ENCODE data around the gene HOXD9.

DNA sequence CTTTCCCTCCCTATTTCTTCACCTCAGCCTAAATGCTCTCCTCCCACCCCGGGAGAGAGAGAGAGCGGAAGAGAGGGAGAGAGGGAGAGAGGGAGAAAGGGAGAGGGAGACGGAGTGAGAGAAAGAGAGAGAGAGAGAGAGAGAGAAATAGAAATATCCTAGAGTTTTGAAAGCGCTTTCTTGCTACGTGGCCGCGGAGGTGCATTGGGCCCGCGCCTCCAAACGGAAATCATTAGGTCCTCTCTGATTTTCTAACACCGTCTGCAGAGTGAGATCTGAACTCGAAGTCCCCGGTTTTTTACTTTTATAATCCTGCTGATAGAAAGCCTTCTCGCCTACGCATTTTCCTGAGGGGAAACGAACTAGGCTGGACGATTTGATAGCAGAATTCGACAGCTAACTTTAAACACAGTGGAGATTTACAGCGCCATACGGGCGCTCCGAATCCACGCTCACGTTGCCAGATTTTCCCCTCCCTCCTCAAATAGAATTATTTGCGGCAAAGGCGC lies 37.9 kb upstream of the HOXD9 start:
- TF ChIP-seq, protein P1, sequence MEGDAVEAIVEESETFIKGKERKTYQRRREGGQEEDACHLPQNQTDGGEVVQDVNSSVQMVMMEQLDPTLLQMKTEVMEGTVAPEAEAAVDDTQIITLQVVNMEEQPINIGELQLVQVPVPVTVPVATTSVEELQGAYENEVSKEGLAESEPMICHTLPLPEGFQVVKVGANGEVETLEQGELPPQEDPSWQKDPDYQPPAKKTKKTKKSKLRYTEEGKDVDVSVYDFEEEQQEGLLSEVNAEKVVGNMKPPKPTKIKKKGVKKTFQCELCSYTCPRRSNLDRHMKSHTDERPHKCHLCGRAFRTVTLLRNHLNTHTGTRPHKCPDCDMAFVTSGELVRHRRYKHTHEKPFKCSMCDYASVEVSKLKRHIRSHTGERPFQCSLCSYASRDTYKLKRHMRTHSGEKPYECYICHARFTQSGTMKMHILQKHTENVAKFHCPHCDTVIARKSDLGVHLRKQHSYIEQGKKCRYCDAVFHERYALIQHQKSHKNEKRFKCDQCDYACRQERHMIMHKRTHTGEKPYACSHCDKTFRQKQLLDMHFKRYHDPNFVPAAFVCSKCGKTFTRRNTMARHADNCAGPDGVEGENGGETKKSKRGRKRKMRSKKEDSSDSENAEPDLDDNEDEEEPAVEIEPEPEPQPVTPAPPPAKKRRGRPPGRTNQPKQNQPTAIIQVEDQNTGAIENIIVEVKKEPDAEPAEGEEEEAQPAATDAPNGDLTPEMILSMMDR (IDR thresholded peaks at IDR 0.05), result no peak
- TF ChIP-seq POLR2A (IDR thresholded peaks at IDR 0.05), result no peak
